Heart left ventricle (tissue), 13 donors: ENCODE data around the gene KCNE4.

Experiments
- POLR2A ChIP-seq, 2 donors: fragments of 450-650 bp; IDR thresholded peaks; one replicate each; pipeline ENCODE4 v1.6.1; 2017; ENCODE audit warnings: antibody characterized with exemption in 2 of 2, mild to moderate bottlenecking in 2 of 2, moderate library complexity in 2 of 2
- TF ChIP-seq, protein P1 (sequence below), 12 donors: fragments of 200-600 bp; sonication (generic) in 4 of 12; IDR thresholded peaks; one replicate each; pipeline versions ENCODE4 v1.5.0 to v1.8.0; 2018 to 2022; ENCODE audit warnings: antibody characterized with exemption in 12 of 12, mild to moderate bottlenecking in 5 of 12
- donor health status: ischemic (EF 13 %, LVEDD 7.1; RV severe dilation, severe dysfunction).
- donor health status: DM: no; HTN: yes; CAD: no.
- donor health status: DM: no; HTN: no; CAD: no.
- donor health status: ischemic (EF 25% LVEDD 6.9; RV normal size, moderate dysfunction).
- donor health status: ischemic (EF 25% LVEDD 5.7; RV mildly dilated, moderate dysfunction).
- donor health status: ischemic (EF 35%, LVEDD 5.7; RV mildly dilated, moderate dysfunction).
- donor health status: nonischemic (EF 11% LVEDD 7.7; RV severe dilation, severe dysfunction).
- donor health status: DM: yes; HTN: yes; CAD: no.
- donor health status: PGD.
- donor health status: ischemic (EF 29% LVEDD 5.4; RV normal size, mild dysfunction).
- donor health status: nonischemic (EF 23%, LVEDD 6.1; RV moderate dilation, normal function).

DNA sequence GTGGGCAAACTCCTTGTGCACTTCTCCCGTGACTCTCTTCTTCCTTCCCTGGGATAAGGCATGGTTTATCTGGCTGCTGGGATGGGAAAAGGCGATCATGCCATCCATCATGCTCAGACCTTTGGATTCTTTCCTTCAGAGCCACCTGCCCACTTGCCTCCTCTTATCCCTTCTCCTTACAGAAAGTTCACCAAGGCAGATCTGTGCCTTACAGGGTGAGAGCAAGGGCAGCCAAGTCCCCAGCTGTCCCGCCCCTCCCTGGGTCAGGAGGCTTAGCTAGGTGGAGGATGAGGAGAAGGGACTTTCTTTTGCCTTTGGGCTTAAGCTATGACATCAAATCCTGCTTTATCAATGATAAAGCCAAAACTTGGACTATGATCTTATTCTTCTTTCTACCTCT, 47.6 kb downstream of the KCNE4 start:
- TF ChIP-seq, protein P1, sequence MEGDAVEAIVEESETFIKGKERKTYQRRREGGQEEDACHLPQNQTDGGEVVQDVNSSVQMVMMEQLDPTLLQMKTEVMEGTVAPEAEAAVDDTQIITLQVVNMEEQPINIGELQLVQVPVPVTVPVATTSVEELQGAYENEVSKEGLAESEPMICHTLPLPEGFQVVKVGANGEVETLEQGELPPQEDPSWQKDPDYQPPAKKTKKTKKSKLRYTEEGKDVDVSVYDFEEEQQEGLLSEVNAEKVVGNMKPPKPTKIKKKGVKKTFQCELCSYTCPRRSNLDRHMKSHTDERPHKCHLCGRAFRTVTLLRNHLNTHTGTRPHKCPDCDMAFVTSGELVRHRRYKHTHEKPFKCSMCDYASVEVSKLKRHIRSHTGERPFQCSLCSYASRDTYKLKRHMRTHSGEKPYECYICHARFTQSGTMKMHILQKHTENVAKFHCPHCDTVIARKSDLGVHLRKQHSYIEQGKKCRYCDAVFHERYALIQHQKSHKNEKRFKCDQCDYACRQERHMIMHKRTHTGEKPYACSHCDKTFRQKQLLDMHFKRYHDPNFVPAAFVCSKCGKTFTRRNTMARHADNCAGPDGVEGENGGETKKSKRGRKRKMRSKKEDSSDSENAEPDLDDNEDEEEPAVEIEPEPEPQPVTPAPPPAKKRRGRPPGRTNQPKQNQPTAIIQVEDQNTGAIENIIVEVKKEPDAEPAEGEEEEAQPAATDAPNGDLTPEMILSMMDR (IDR thresholded peaks at IDR 0.05) = no peak
- TF ChIP-seq POLR2A (IDR thresholded peaks at IDR 0.05) = no peak
